GM12865 (cell line): ENCODE data around the gene SLC35G6.

Source experiments
- DNase-seq: peaks from one replicate; pipeline ENCODE4 v3.0.0; 2010; ENCODE audit warnings: low read depth
- H3K4me3 ChIP-seq: 2 replicates; pipeline ENCODE4 v1.5.1; 2011; ENCODE audit warnings: mild to moderate bottlenecking, low read depth, low read length, control low read depth
- CTCF ChIP-seq: IDR thresholded peaks from 2 replicates; pipeline ENCODE4 v1.5.1; 2011; ENCODE audit warnings: low read length, control low read depth, low read depth, inconsistent platforms; ENCODE audit not compliant: insufficient read depth; ENCODE audit errors: missing control alignments

Gene SLC35G6

GRCh38 chr17:7443499-7444485 lies 37.5 kb upstream of the SLC35G6 start:
- no peak overlapping the region for H3K4me3 ChIP-seq
- no peak for DNase-seq
- TF ChIP-seq CTCF: no peak

DNA sequence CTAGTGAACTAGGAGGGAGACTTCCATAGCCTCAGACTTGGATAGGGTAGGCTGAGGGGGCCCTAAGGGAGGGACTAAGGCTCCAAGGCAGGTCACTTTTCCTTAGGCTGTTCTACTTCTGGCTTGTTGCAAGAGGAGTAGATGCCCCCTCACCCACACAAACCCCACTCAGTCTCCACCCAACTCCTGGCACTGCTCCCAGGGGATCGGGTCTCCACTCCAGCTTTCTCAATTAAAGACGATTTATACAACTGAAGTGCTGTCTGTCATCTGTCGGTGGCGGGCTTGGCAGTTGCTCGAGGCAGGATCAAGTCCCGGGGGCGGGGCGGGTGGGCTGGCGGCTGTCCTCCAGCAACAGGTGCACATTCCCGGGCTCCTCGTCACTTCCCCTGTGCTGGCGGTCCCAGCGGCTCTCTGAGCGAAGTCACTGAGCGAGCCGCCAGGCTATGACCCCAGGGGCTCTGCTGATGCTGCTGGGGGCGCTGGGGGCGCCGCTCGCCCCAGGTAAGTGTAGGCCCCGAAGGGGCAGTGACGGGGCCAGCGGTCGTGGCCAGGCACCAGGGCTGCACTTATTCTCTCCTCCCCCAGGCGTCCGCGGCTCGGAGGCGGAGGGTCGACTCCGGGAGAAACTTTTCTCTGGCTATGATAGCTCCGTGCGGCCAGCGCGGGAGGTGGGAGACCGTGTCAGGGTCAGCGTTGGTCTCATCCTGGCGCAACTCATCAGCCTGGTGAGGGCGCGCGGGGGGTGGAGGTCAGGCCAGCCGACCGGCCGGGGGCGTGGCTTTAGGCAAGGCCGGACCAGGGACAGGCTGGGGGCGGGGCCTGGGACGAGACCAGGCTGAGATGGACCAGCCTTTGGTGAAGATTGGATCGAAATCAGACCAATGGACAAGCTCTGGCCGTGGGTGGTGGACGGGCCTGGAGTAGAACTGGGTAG lies 36.3 kb upstream of the SLC35G6 start, which contains the start of gene CHRNB1:
CHRNB1 (plus strand) TSS at position 380 of the 937 bp plus-strand sequence; CDS start at position 447, 67 bp downstream.
- peak; percentile 35 for DNase-seq
- no peak for TF ChIP-seq CTCF
- peak within 1 kb of the TSS; percentile 26 for H3K4me3 ChIP-seq

DNA sequence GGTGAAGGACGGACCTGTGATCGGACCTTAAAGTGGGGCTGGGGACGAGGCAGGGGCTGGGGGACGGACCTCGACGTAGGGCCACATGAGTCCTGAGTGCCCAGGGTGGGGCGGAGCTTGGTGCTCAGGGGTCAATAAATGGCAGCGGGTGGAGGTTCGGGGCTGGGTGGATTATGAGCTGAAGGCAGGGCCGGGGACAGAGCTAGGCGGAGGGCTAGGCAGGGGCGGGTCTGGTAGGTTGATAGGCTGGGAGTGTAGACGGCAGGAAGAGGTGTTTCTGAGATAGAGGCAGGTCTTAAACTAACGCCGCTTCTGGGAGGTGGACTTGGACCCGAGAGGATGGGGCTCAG lies 35.7 kb upstream of the SLC35G6 start:
- no peak for TF ChIP-seq CTCF
- no peak overlapping the region for H3K4me3 ChIP-seq
- no peak for DNase-seq

- no peak for TF ChIP-seq CTCF
- DNase-seq: no peak
- no peak overlapping the region for H3K4me3 ChIP-seq
Measured at GRCh38 chr17:7448461-7448860, 32.8 kb upstream of the SLC35G6 start.

GRCh38 chr17:7459961-7460545 lies 21.2 kb upstream of the SLC35G6 start:
- no peak for TF ChIP-seq CTCF
- no peak overlapping the region for H3K4me3 ChIP-seq
- DNase-seq: no peak

DNA sequence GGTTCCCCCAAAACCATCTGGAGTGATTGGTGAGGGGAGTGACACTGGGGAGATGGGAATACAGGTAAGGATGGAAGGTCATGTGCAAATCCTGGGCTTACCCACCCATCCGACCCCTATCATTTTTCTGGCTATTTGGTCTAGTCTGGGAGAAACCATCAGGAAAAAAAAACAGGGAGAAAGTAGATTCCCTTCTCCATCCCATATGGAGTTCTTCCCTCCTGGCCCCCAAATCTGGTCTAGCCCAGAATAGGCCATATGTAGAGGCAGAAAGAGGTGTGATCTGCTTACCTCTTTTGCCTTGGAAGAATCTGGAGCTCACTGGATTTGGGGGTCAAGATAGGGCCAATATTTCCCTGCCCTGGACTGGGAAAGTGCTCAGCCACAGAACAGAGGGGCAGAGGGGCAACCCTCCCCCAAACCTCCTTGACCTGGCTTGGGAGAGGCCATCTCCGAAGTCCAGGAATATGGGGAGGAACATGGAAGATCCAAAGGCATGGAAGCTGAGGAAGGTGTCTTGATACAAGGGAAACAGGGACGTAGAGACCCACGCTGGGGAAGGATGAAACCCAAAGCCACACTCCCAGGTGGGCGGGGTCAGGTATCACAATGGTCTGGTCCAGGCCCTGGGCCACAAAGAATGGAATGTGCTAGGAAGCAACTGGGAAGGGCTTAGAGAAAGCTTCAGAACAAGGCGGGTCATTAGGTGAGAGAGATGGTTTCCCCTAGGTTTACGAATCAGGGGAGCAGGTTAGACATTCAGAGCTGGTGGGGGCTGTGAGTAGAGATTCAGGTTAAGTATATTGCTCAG lies 20.2 kb upstream of the SLC35G6 start:
- no peak for TF ChIP-seq CTCF
- DNase-seq: no peak
- no peak overlapping the region for H3K4me3 ChIP-seq
